Heart left ventricle (tissue), 16 donors: ENCODE measurements around the gene PDE7B. TPM values are rescaled to one million over a fixed set of nuclear protein-coding genes. Genes with fewer than 3 reads are reported as not detected.

Source experiments
- ATAC-seq, 4 donors: fragments of 200-7000 bp; cut with Tn5 transposase; one replicate each; pipeline ENCODE4 v1.9.1; 2020 to 2022; ENCODE audit warnings: moderate library complexity in 4 of 4, mild to moderate bottlenecking in 3 of 4, moderate number of reproducible peaks in 1 of 4
- DNase-seq, 5 donors: peaks; one replicate each; pipeline ENCODE4 v3.0.0-alpha.2; 2020
- H3K27ac ChIP-seq, 12 donors: fragments of 200-600 bp; sonication (generic) in 4 of 12; one replicate each; pipeline versions ENCODE4 v1.5.0 to v1.8.0; 2016 to 2022; ENCODE audit warnings: mild to moderate bottlenecking in 2 of 12
- H3K27me3 ChIP-seq, 9 donors: fragments of 200-600 bp; sonication (generic) in 2 of 9; one replicate each; pipeline versions ENCODE4 v1.5.1 to v1.8.0; 2016 to 2022; ENCODE audit warnings: mild to moderate bottlenecking in 3 of 9
- H3K36me3 ChIP-seq, 9 donors: fragments of 200-600 bp; sonication (generic) in 2 of 9; one replicate each; pipeline versions ENCODE4 v1.5.0 to v1.8.0; 2018 to 2022; ENCODE audit warnings: mild to moderate bottlenecking in 2 of 9
- H3K4me1 ChIP-seq, 12 donors: fragments of 200-600 bp; sonication (generic) in 4 of 12; one replicate each; pipeline versions ENCODE4 v1.5.0 to v1.8.0; 2016 to 2022; ENCODE audit warnings: mild to moderate bottlenecking in 3 of 12
- H3K4me3 ChIP-seq, 12 donors: fragments of 200-600 bp; sonication (generic) in 4 of 12; one replicate each; pipeline versions ENCODE4 v1.5.0 to v1.8.0; 2017 to 2022; ENCODE audit warnings: mild to moderate bottlenecking in 9 of 12, moderate library complexity in 4 of 12
- H3K9me3 ChIP-seq, 12 donors: fragments of 200-600 bp; sonication (generic) in 4 of 12; one replicate each; pipeline versions ENCODE4 v1.5.0 to v1.8.0; 2016 to 2022; ENCODE audit warnings: mild to moderate bottlenecking in 1 of 12
- CTCF ChIP-seq, 12 donors: fragments of 200-600 bp; sonication (generic) in 4 of 12; IDR thresholded peaks; one replicate each; pipeline versions ENCODE4 v1.5.0 to v1.8.0; 2018 to 2022; ENCODE audit warnings: antibody characterized with exemption in 12 of 12, mild to moderate bottlenecking in 5 of 12
- POLR2A ChIP-seq, 2 donors: fragments of 450-650 bp; IDR thresholded peaks; one replicate each; pipeline ENCODE4 v1.6.1; 2017; ENCODE audit warnings: antibody characterized with exemption in 2 of 2, mild to moderate bottlenecking in 2 of 2, moderate library complexity in 2 of 2
- WGBS, 4 donors: extraction: QIAGEN DNeasy Blood & Tissue Kit in 2 of 4; methylation state at CpG; one replicate each; pipeline versions ENCODE4 v1.1.5 to v1.1.7; 2013 to 2018; 5-methylcytosine and 5-hydroxymethylcytosine counted together
- intact Hi-C, 10 donors: fragments of 100-400 bp; cut with DNase I; formaldehyde crosslinking; loops; one replicate each; pipeline versions ENCODE4 v1.11.1 to v1.14.2; 2022
- polyA plus RNA-seq, 2 donors: library from polyadenylated mRNA; stranded (reverse); fragments of 200-250 nt; gene quantifications; one replicate each; pipeline ENCODE4 v1.2.3, GENCODE V29; 2013
- total RNA-seq, 9 donors: library from RNA; depleted of rRNA in 2 of 9; stranded (reverse); fragments of >200 nt in 2 of 9; fragmentation: NEBNext Ultra II Directional in 3 of 9; extraction: Animal tissue kit (Norgen Biotek cat#: 25700) in 3 of 9; gene quantifications; one replicate each; pipeline versions ENCODE4 v1.1.0 to v1.2.4, GENCODE V29; 2016 to 2023
- donor health status: ischemic (EF 13 %, LVEDD 7.1; RV severe dilation, severe dysfunction).
- donor health status: healthy with polysubstance abuse.
- donor health status: DM: no; HTN: yes; CAD: no.
- donor health status: DM: no; HTN: no; CAD: no.
- donor health status: ischemic (EF 25% LVEDD 6.9; RV normal size, moderate dysfunction).
- donor health status: ischemic (EF 25% LVEDD 5.7; RV mildly dilated, moderate dysfunction).
- donor health status: healthy.
- donor health status: DM: yes; HTN: yes; CAD: no.
- donor health status: ischemic (EF 35%, LVEDD 5.7; RV mildly dilated, moderate dysfunction).
- donor health status: nonischemic (EF 11% LVEDD 7.7; RV severe dilation, severe dysfunction).
- donor health status: DM: yes; HTN: yes; CAD: no.
- donor health status: PGD.
- donor health status: ischemic (EF 29% LVEDD 5.4; RV normal size, mild dysfunction).
- donor health status: nonischemic (EF 23%, LVEDD 6.1; RV moderate dilation, normal function).

Gene PDE7B
- total and polyA plus RNA-seq, 11 donors = 4.4 to 29.1 (median 9.0) TPM

GRCh38 chr6:136090929-136091328, 239.4 kb downstream of the PDE7B start:
- Histone ChIP-seq H3K4me3 (no peak overlapping the region), H3K4me1 (peaks cover 0 to 35% (median 10%) of the 10 kb centered on the region in 12 donors), H3K27ac (peak overlapping the region in 7 of 12 donors; percentile 5 to 23 (median 14)), H3K36me3 (no peaks in the 10 kb centered on the region), H3K27me3 (no peaks in the 10 kb centered on the region), H3K9me3 (peaks cover 0 to 10% (median 0%) of the 10 kb centered on the region in 12 donors)
- 59 to 79% (median 68%) methylated on average over 1 of the region's 1 CpG for WGBS, 4 donors
- TF ChIP-seq POLR2A (IDR thresholded peaks at IDR 0.05) (no peak), CTCF (IDR thresholded peaks at IDR 0.05) (no peak)
- intact Hi-C loops = no loop called here
- no peak for ATAC-seq
- DNase-seq = no peak

DNA sequence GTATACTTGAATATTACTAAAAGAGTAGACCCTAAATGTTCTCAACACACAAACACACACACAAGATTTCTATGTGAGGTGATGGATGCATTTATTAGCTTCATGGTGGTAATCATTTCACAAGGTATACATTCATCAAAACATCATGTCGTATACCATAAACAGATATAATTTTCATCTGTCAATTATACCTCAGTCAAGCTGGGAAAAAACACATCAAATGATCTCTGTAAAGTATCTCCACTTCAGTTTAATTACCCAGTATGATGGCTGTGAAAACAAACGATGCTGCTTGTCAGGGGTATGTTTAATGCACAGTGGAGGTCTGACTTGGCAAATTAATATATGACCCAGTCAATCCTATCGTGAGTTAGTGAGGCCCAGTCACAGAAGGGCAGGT, 241.4 kb downstream of the PDE7B start:
- H3K4me1 ChIP-seq = peaks cover 0 to 36% (median 18%) of the 10 kb centered on the region in 12 donors
- 85 to 96% (median 92%) methylated on average over 3 of the region's 3 CpGs for WGBS, 4 donors
- no peaks in the 10 kb centered on the region for H3K27me3 ChIP-seq
- peak overlapping the region in 1 of 12 donors; percentile 6 for H3K27ac ChIP-seq
- TF ChIP-seq CTCF (IDR thresholded peaks at IDR 0.05) = no peak
- no peak for TF ChIP-seq POLR2A (IDR thresholded peaks at IDR 0.05)
- intact Hi-C loops = no loop called here
- ATAC-seq = no peak
- H3K9me3 ChIP-seq = peaks cover 0 to 10% (median 0%) of the 10 kb centered on the region in 12 donors
- H3K36me3 ChIP-seq = no peaks in the 10 kb centered on the region
- DNase-seq = no peak
- H3K4me3 ChIP-seq = no peak overlapping the region

DNA sequence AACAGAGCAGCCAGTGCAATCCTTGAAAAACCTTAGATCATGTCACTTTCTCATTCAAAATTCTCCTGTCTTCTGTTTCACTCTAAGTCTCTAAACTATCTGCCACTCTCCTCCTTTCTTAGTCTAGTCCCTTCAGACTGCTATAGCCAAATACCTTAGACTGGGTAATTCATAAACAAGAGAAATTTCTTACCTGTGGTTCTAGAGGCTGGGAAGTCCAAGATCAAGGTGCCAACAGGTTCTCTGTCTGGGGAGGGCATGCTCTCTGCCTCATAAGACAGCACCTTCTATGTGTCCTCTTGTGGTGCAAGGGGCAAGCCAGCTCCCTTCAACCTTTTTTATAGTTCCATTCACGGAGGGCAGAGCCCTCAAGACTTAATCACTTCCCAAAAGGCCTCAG, 242.3 kb downstream of the PDE7B start:
- peaks cover 0 to 35% (median 18%) of the 10 kb centered on the region in 12 donors for H3K4me1 ChIP-seq
- H3K27ac ChIP-seq = no peak overlapping the region
- H3K36me3 ChIP-seq = no peaks in the 10 kb centered on the region
- WGBS, 4 donors = 89 to 100% (median 95%) methylated on average over 1 of the region's 1 CpG
- H3K9me3 ChIP-seq = peaks cover 0 to 10% (median 0%) of the 10 kb centered on the region in 12 donors
- intact Hi-C loops = no loop called here
- no peak overlapping the region for H3K4me3 ChIP-seq
- TF ChIP-seq CTCF (IDR thresholded peaks at IDR 0.05) (no peak), POLR2A (IDR thresholded peaks at IDR 0.05) (no peak)
- DNase-seq (no peak), ATAC-seq (no peak)
- H3K27me3 ChIP-seq = no peaks in the 10 kb centered on the region

DNA sequence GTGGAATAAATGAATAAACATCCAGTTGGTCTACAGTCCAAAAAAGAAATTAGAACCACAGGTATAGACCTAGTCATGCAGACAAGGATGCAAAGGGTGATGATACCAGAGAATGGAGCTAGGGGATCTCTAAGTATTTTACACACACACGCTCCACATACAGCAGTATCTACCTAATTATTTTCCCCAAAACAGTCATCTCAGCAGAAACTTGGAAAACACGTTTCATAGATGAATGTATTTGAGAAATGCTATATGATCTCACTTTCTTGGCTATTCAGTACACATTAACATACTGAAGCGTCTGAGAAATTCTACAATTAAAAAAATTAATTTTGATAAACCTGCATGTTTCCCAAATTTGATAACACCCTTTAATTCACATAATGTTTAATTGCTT, 243.3 kb downstream of the PDE7B start:
- Histone ChIP-seq H3K36me3 (no peaks in the 10 kb centered on the region), H3K4me1 (peaks cover 0 to 35% (median 18%) of the 10 kb centered on the region in 12 donors), H3K27ac (peak overlapping the region in 4 of 12 donors; percentile 51 to 72 (median 58)), H3K27me3 (no peaks in the 10 kb centered on the region), H3K4me3 (no peak overlapping the region), H3K9me3 (peaks cover 0 to 13% (median 0%) of the 10 kb centered on the region in 12 donors)
- TF ChIP-seq CTCF (IDR thresholded peaks at IDR 0.05) (no peak), POLR2A (IDR thresholded peaks at IDR 0.05) (no peak)
- intact Hi-C loops = no loop called here
- WGBS, 4 donors = 98 to 100% (median 98%) methylated on average over 3 of the region's 3 CpGs
- ATAC-seq = no peak
- no peak for DNase-seq
